Measurements from ENCODE around the gene CLINT1. TPM values are rescaled to one million over a fixed set of nuclear protein-coding genes. Genes with fewer than 3 reads are reported as not detected.
A peak's percentile ranks its signal among the peaks of the same experiment; 100 is the strongest.

CLINT1 gene
- total and polyA plus RNA-seq, 12 donors, result 17.1 to 101 (median 64.7) TPM

GRCh38 chr5:157750320-157750719 lies 108.6 kb downstream of the CLINT1 start:
- 47 to 77% (median 66%) methylated on average over 1 of the region's 1 CpG for WGBS, 4 donors
- intact Hi-C loops (cut with DNase I), result no loop called here
- Histone ChIP-seq H3K4me3 (no peak overlapping the region), H3K27me3 (no peaks in the 10 kb centered on the region), H3K4me1 (replicated peaks in 1 of 2) (peaks cover 0 to 9% of the 10 kb centered on the region in 2 donors), H3K36me3 (replicated peaks in 1 of 2) (peaks cover 0 to 22% of the 10 kb centered on the region in 2 donors), H3K27ac (no peak overlapping the region), H3K9me3 (replicated peaks in 1 of 3) (no peaks in the 10 kb centered on the region)
- TF ChIP-seq CTCF (IDR thresholded peaks at IDR 0.05), result no peak
- no peak for TF ChIP-seq POLR2A (IDR thresholded peaks at IDR 0.05)
- DNase-seq, result peak in 1 of 7 donors; percentile 27

GRCh38 chr5:157749462-157749799 lies 109.5 kb downstream of the CLINT1 start:
- H3K4me1 ChIP-seq (replicated peaks in 1 of 2), result peaks cover 0 to 18% of the 10 kb centered on the region in 2 donors
- WGBS, 4 donors, result 79 to 90% (median 84%) methylated on average over 11 of the region's 11 CpGs
- H3K27me3 ChIP-seq, result no peaks in the 10 kb centered on the region
- DNase-seq, result no peak
- peaks cover 0 to 15% of the 10 kb centered on the region in 2 donors for H3K36me3 ChIP-seq (replicated peaks in 1 of 2)
- H3K27ac ChIP-seq, result peak overlapping the region in 1 of 5 donors; percentile 55
- H3K4me3 ChIP-seq, result no peak overlapping the region
- TF ChIP-seq CTCF (IDR thresholded peaks at IDR 0.05), result no peak
- no peak for TF ChIP-seq POLR2A (IDR thresholded peaks at IDR 0.05)
- intact Hi-C loops (cut with DNase I), result no loop called here
- no peaks in the 10 kb centered on the region for H3K9me3 ChIP-seq (replicated peaks in 1 of 3)

GRCh38 chr5:157748760-157749461 lies 110.0 kb downstream of the CLINT1 start:
- no peak overlapping the region for H3K4me3 ChIP-seq
- intact Hi-C loops (cut with DNase I), result no loop called here
- H3K27ac ChIP-seq, result peak overlapping the region in 2 of 5 donors; percentile 36 to 55
- peaks cover 0 to 15% of the 10 kb centered on the region in 2 donors for H3K36me3 ChIP-seq (replicated peaks in 1 of 2)
- H3K27me3 ChIP-seq, result no peaks in the 10 kb centered on the region
- no peaks in the 10 kb centered on the region for H3K9me3 ChIP-seq (replicated peaks in 1 of 3)
- peaks cover 0 to 19% of the 10 kb centered on the region in 2 donors for H3K4me1 ChIP-seq (replicated peaks in 1 of 2)
- peak in 6 of 7 donors; percentile 46 to 74 (median 70) for DNase-seq
- TF ChIP-seq POLR2A (IDR thresholded peaks at IDR 0.05) (peak in 1 of 2 donors; percentile 12), CTCF (IDR thresholded peaks at IDR 0.05) (no peak)
- 37 to 65% (median 49%) methylated on average over 4 of the region's 4 CpGs for WGBS, 4 donors

GRCh38 chr5:157747766-157748700 lies 110.9 kb downstream of the CLINT1 start:
- Histone ChIP-seq H3K4me1 (replicated peaks in 1 of 2) (peaks cover 0 to 21% of the 10 kb centered on the region in 2 donors), H3K27ac (peak overlapping the region in 2 of 5 donors; percentile 36 to 55), H3K4me3 (no peak overlapping the region), H3K36me3 (replicated peaks in 1 of 2) (peaks cover 0 to 10% of the 10 kb centered on the region in 2 donors), H3K27me3 (no peaks in the 10 kb centered on the region), H3K9me3 (replicated peaks in 1 of 3) (no peaks in the 10 kb centered on the region)
- intact Hi-C loops (cut with DNase I), result no loop called here
- no peak for TF ChIP-seq CTCF (IDR thresholded peaks at IDR 0.05)
- TF ChIP-seq POLR2A (IDR thresholded peaks at IDR 0.05), result no peak
- no peak for DNase-seq
- 81 to 90% (median 89%) methylated on average over 8 of the region's 8 CpGs for WGBS, 4 donors

Measured in adrenal gland (tissue), 12 donors.